ENCODE measurements around the gene TIMP1. TPM values are rescaled to one million over a fixed set of nuclear protein-coding genes. Genes with fewer than 3 reads are reported as not detected.

Gene TIMP1
- total and polyA plus RNA-seq, 10 of the 15 experiments (the other 5 are each of a cell fraction or from before 2014, with no cell fraction given): 101 to 341 (median 134) TPM

DNA sequence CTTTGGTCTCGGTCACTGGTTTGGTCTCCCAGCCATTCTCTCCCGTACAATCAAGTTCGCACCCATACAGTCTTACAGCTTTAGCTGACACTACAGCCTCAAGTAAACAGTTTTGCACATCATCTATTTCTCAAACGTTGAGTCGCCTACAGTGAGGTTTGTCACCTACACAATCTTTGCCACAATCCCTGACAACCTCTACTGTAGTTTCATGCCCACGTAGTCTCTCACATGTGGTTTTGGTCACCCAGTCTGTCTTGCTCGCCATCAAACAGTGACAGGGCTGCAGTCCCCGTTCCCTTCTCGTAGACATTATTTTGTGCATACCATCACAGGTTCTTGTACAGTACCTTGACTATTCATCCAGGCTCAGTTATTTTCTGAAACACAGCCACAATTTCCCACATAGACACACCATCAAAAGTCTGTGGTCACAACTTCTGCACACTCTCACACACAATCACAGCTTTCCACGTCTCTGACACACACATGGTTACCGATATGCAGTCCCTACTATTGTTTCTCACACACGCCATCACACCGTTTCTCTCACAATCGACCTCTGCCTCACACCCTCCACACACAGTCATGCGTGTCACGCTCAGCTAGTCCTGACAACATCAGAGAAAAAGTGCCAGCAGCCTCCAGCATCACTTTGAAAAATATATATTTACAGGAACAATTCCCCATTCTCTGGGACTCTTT lies 52.8 kb downstream of the TIMP1 start (continued):
- TF ChIP-seq, protein P1, sequence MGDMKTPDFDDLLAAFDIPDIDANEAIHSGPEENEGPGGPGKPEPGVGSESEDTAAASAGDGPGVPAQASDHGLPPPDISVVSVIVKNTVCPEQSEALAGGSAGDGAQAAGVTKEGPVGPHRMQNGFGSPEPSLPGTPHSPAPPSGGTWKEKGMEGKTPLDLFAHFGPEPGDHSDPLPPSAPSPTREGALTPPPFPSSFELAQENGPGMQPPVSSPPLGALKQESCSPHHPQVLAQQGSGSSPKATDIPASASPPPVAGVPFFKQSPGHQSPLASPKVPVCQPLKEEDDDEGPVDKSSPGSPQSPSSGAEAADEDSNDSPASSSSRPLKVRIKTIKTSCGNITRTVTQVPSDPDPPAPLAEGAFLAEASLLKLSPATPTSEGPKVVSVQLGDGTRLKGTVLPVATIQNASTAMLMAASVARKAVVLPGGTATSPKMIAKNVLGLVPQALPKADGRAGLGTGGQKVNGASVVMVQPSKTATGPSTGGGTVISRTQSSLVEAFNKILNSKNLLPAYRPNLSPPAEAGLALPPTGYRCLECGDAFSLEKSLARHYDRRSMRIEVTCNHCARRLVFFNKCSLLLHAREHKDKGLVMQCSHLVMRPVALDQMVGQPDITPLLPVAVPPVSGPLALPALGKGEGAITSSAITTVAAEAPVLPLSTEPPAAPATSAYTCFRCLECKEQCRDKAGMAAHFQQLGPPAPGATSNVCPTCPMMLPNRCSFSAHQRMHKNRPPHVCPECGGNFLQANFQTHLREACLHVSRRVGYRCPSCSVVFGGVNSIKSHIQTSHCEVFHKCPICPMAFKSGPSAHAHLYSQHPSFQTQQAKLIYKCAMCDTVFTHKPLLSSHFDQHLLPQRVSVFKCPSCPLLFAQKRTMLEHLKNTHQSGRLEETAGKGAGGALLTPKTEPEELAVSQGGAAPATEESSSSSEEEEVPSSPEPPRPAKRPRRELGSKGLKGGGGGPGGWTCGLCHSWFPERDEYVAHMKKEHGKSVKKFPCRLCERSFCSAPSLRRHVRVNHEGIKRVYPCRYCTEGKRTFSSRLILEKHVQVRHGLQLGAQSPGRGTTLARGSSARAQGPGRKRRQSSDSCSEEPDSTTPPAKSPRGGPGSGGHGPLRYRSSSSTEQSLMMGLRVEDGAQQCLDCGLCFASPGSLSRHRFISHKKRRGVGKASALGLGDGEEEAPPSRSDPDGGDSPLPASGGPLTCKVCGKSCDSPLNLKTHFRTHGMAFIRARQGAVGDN (IDR thresholded peaks at IDR 0.05): peak; percentile 70; the same call in 1 of the 2 replicates
- peak; percentile 21; the same call in 1 of the 2 replicates for TF ChIP-seq BACH1 (IDR thresholded peaks at IDR 0.05; ENCODE audit: borderline replicate concordance)
- no peak for TF ChIP-seq NFIC (IDR thresholded peaks at IDR 0.05; ENCODE audit: low read depth, low read length)
- TF ChIP-seq MEF2B (IDR thresholded peaks at IDR 0.05; ENCODE audit: partially characterized antibody, poor library complexity, severe bottlenecking): peak; percentile 18
- no peak for TF ChIP-seq MYC (IDR thresholded peaks at IDR 0.05; ENCODE audit: insufficient read depth, insufficient read length, insufficient replicate concordance, low read length, severe bottlenecking)
- TF ChIP-seq ATF7 (IDR thresholded peaks at IDR 0.05; ENCODE audit: low read depth): peak; percentile 41; the same call in 1 of the 2 replicates
- TF ChIP-seq NR2C2 (IDR thresholded peaks at IDR 0.05; ENCODE audit: borderline replicate concordance, control insufficient read depth, insufficient read length, low read depth): no peak
- TF ChIP-seq JUNB (IDR thresholded peaks at IDR 0.05): no peak
- TF ChIP-seq POLR2A (IDR thresholded peaks at IDR 0.05; ENCODE audit: low read depth, low read length): 0 out of 2 replicates have a peak, but pooled peaks have one; percentile 18
- TF ChIP-seq BMI1 (IDR thresholded peaks at IDR 0.05; ENCODE audit: borderline replicate concordance): 0 out of 2 replicates have a peak, but pooled peaks have one; percentile 13
- 0 out of 2 replicates have a peak, but pooled peaks have one; percentile 24 for TF ChIP-seq DPF2 (IDR thresholded peaks at IDR 0.05)
- no peak for TF ChIP-seq ZNF207 (IDR thresholded peaks at IDR 0.05; ENCODE audit: borderline replicate concordance)
- TF ChIP-seq, protein P2, sequence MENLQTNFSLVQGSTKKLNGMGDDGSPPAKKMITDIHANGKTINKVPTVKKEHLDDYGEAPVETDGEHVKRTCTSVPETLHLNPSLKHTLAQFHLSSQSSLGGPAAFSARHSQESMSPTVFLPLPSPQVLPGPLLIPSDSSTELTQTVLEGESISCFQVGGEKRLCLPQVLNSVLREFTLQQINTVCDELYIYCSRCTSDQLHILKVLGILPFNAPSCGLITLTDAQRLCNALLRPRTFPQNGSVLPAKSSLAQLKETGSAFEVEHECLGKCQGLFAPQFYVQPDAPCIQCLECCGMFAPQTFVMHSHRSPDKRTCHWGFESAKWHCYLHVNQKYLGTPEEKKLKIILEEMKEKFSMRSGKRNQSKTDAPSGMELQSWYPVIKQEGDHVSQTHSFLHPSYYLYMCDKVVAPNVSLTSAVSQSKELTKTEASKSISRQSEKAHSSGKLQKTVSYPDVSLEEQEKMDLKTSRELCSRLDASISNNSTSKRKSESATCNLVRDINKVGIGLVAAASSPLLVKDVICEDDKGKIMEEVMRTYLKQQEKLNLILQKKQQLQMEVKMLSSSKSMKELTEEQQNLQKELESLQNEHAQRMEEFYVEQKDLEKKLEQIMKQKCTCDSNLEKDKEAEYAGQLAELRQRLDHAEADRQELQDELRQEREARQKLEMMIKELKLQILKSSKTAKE (IDR thresholded peaks at IDR 0.05; ENCODE audit: low read depth, poor library complexity, severe bottlenecking): peak; percentile 70

Small RNA genes lying within 50 kb of the gene (microRNA-seq; reads per million reads assigned to microRNA genes)
- not detected for gene MIR4769

Small RNA genes lying within 50 kb of the gene (small RNA-seq; reads per million reads assigned to genes)
- not detected for gene MIR4769

Other genes starting within 250 kb of the TIMP1 start
- gene ZNF157, start 211.9 kb upstream of the TIMP1 start, total RNA-seq (2014; rRNA removed): 0.06 and 0.16 TPM in 2 replicates
- 0.14 and 0.18 TPM in 2 replicates for gene ZNF157, start 211.9 kb upstream of the TIMP1 start, total RNA-seq (2014; rRNA removed; fragmentation: Illumina TruSeq; extraction: Trizol)
- 0.11 TPM in 1 of 2 replicates, not detected in the other for gene ZNF157, start 211.9 kb upstream of the TIMP1 start, total RNA-seq (2021)
- 0.08 and 0.23 TPM in 2 replicates for gene ZNF157, start 211.9 kb upstream of the TIMP1 start, polyA plus RNA-seq (2011; rRNA removed)
- gene ZNF157, start 211.9 kb upstream of the TIMP1 start, polyA plus RNA-seq (2014; fragmentation: Illumina TruSeq; extraction: Trizol): 0.16 TPM in 2 replicates
- gene ZNF157, start 211.9 kb upstream of the TIMP1 start, polyA plus RNA-seq (2014; fragmentation: Nextera tagmentation; extraction: Ambion mirVana): under 1 TPM in 1 of 2 experiments, not detected in 1; 0.05 TPM
- 0.13 TPM in 1 of 2 replicates, not detected in the other for gene ZNF157, start 211.9 kb upstream of the TIMP1 start, polyA plus RNA-seq (2014; rRNA removed)
- under 1 TPM in 1 of 2 experiments, not detected in 1; 0.16 TPM for gene ZNF157, start 211.9 kb upstream of the TIMP1 start, polyA plus RNA-seq (2016; fragmentation: Nextera tagmentation; extraction: Ambion mirVana)
- gene ZNF41, start 99.2 kb upstream of the TIMP1 start, total RNA-seq (2014; rRNA removed): 6.4 and 9.5 TPM in 2 replicates
- 9.5 and 10.6 TPM in 2 replicates for gene ZNF41, start 99.2 kb upstream of the TIMP1 start, total RNA-seq (2014; rRNA removed; fragmentation: Illumina TruSeq; extraction: Trizol)
- gene ZNF41, start 99.2 kb upstream of the TIMP1 start, total RNA-seq (2021): 7.1 and 8.8 TPM in 2 replicates
- 7.1 and 8.2 TPM in 2 replicates for gene ZNF41, start 99.2 kb upstream of the TIMP1 start, polyA plus RNA-seq (2011; rRNA removed)
- gene ZNF41, start 99.2 kb upstream of the TIMP1 start, polyA plus RNA-seq (2014; fragmentation: Illumina TruSeq; extraction: Trizol): 10.1 and 11.3 TPM in 2 replicates
- 1 to 10 TPM in 1 of 2 experiments, under 1 TPM in 1; 0.95 to 1.2 TPM for gene ZNF41, start 99.2 kb upstream of the TIMP1 start, polyA plus RNA-seq (2014; fragmentation: Nextera tagmentation; extraction: Ambion mirVana)
- gene ZNF41, start 99.2 kb upstream of the TIMP1 start, polyA plus RNA-seq (2014; rRNA removed): 5.1 and 6.4 TPM in 2 replicates
- 1 to 10 TPM; 7.8 to 8.8 TPM for gene ZNF41, start 99.2 kb upstream of the TIMP1 start, polyA plus RNA-seq (2016; fragmentation: Nextera tagmentation; extraction: Ambion mirVana)
- gene ARAF, start 21.2 kb upstream of the TIMP1 start, total RNA-seq (2014; rRNA removed): 22.2 and 25.2 TPM in 2 replicates
- gene ARAF, start 21.2 kb upstream of the TIMP1 start, total RNA-seq (2014; rRNA removed; fragmentation: Illumina TruSeq; extraction: Trizol): 20.0 and 22.3 TPM in 2 replicates
- gene ARAF, start 21.2 kb upstream of the TIMP1 start, total RNA-seq (2021): 58.3 and 60.2 TPM in 2 replicates
- 20.7 and 43.0 TPM in 2 replicates for gene ARAF, start 21.2 kb upstream of the TIMP1 start, polyA plus RNA-seq (2011; rRNA removed)
- gene ARAF, start 21.2 kb upstream of the TIMP1 start, polyA plus RNA-seq (2014; fragmentation: Illumina TruSeq; extraction: Trizol): 26.3 and 35.2 TPM in 2 replicates
- gene ARAF, start 21.2 kb upstream of the TIMP1 start, polyA plus RNA-seq (2014; fragmentation: Nextera tagmentation; extraction: Ambion mirVana): 10 to 100 TPM in 1 of 2 experiments, 1 to 10 TPM in 1; 5.0 to 13.3 TPM
- gene ARAF, start 21.2 kb upstream of the TIMP1 start, polyA plus RNA-seq (2014; rRNA removed): 43.8 and 55.4 TPM in 2 replicates
- gene ARAF, start 21.2 kb upstream of the TIMP1 start, polyA plus RNA-seq (2016; fragmentation: Nextera tagmentation; extraction: Ambion mirVana): 10 to 100 TPM; 74.6 to 79.2 TPM
- gene SYN1, start 37.4 kb downstream of the TIMP1 start, total RNA-seq (2014; rRNA removed): 0.05 and 0.11 TPM in 2 replicates
- gene SYN1, start 37.4 kb downstream of the TIMP1 start, total RNA-seq (2014; rRNA removed; fragmentation: Illumina TruSeq; extraction: Trizol): not detected in 2 replicates
- 0.21 and 0.43 TPM in 2 replicates for gene SYN1, start 37.4 kb downstream of the TIMP1 start, total RNA-seq (2021)
- gene SYN1, start 37.4 kb downstream of the TIMP1 start, polyA plus RNA-seq (2011; rRNA removed): 0.27 and 0.30 TPM in 2 replicates
- 0.16 and 1.5 TPM in 2 replicates for gene SYN1, start 37.4 kb downstream of the TIMP1 start, polyA plus RNA-seq (2014; fragmentation: Illumina TruSeq; extraction: Trizol)
- under 1 TPM in 1 of 2 experiments, not detected in 1; 0.09 TPM for gene SYN1, start 37.4 kb downstream of the TIMP1 start, polyA plus RNA-seq (2014; fragmentation: Nextera tagmentation; extraction: Ambion mirVana)
- gene SYN1, start 37.4 kb downstream of the TIMP1 start, polyA plus RNA-seq (2014; rRNA removed): not detected in 2 replicates
- under 1 TPM; 0.09 to 0.57 TPM for gene SYN1, start 37.4 kb downstream of the TIMP1 start, polyA plus RNA-seq (2016; fragmentation: Nextera tagmentation; extraction: Ambion mirVana)
- 8.3 and 10.1 TPM in 2 replicates for gene CFP, start 47.5 kb downstream of the TIMP1 start, total RNA-seq (2014; rRNA removed)
- 3.5 and 3.7 TPM in 2 replicates for gene CFP, start 47.5 kb downstream of the TIMP1 start, total RNA-seq (2014; rRNA removed; fragmentation: Illumina TruSeq; extraction: Trizol)
- 4.9 and 7.2 TPM in 2 replicates for gene CFP, start 47.5 kb downstream of the TIMP1 start, total RNA-seq (2021)
- gene CFP, start 47.5 kb downstream of the TIMP1 start, polyA plus RNA-seq (2011; rRNA removed): 0.42 and 1.1 TPM in 2 replicates
- 0.36 and 2.4 TPM in 2 replicates for gene CFP, start 47.5 kb downstream of the TIMP1 start, polyA plus RNA-seq (2014; fragmentation: Illumina TruSeq; extraction: Trizol)
- 1 to 10 TPM in 1 of 2 experiments, under 1 TPM in 1; 0.72 to 2.8 TPM for gene CFP, start 47.5 kb downstream of the TIMP1 start, polyA plus RNA-seq (2014; fragmentation: Nextera tagmentation; extraction: Ambion mirVana)
- gene CFP, start 47.5 kb downstream of the TIMP1 start, polyA plus RNA-seq (2014; rRNA removed): 6.5 and 8.7 TPM in 2 replicates
- gene CFP, start 47.5 kb downstream of the TIMP1 start, polyA plus RNA-seq (2016; fragmentation: Nextera tagmentation; extraction: Ambion mirVana): 1 to 10 TPM; 1.9 to 2.9 TPM
- 34.2 and 35.8 TPM in 2 replicates for gene ELK1, start 68.1 kb downstream of the TIMP1 start, total RNA-seq (2014; rRNA removed)
- gene ELK1, start 68.1 kb downstream of the TIMP1 start, total RNA-seq (2014; rRNA removed; fragmentation: Illumina TruSeq; extraction: Trizol): 18.1 and 19.9 TPM in 2 replicates
- 53.2 and 55.5 TPM in 2 replicates for gene ELK1, start 68.1 kb downstream of the TIMP1 start, total RNA-seq (2021)
- gene ELK1, start 68.1 kb downstream of the TIMP1 start, polyA plus RNA-seq (2011; rRNA removed): 20.2 and 30.0 TPM in 2 replicates
- gene ELK1, start 68.1 kb downstream of the TIMP1 start, polyA plus RNA-seq (2014; fragmentation: Illumina TruSeq; extraction: Trizol): 24.6 and 36.1 TPM in 2 replicates
- gene ELK1, start 68.1 kb downstream of the TIMP1 start, polyA plus RNA-seq (2014; fragmentation: Nextera tagmentation; extraction: Ambion mirVana): 1 to 10 TPM; 4.1 to 6.3 TPM
- gene ELK1, start 68.1 kb downstream of the TIMP1 start, polyA plus RNA-seq (2014; rRNA removed): 29.8 and 31.1 TPM in 2 replicates
- gene ELK1, start 68.1 kb downstream of the TIMP1 start, polyA plus RNA-seq (2016; fragmentation: Nextera tagmentation; extraction: Ambion mirVana): 10 to 100 TPM; 49.7 to 52.3 TPM
- 193 and 198 TPM in 2 replicates for gene UXT, start 76.7 kb downstream of the TIMP1 start, total RNA-seq (2014; rRNA removed)
- 151 and 170 TPM in 2 replicates for gene UXT, start 76.7 kb downstream of the TIMP1 start, total RNA-seq (2014; rRNA removed; fragmentation: Illumina TruSeq; extraction: Trizol)
- gene UXT, start 76.7 kb downstream of the TIMP1 start, total RNA-seq (2021): 129 and 147 TPM in 2 replicates
- 173 and 243 TPM in 2 replicates for gene UXT, start 76.7 kb downstream of the TIMP1 start, polyA plus RNA-seq (2011; rRNA removed)
- gene UXT, start 76.7 kb downstream of the TIMP1 start, polyA plus RNA-seq (2014; fragmentation: Illumina TruSeq; extraction: Trizol): 208 and 233 TPM in 2 replicates
- 100 to 1,000 TPM; 105 to 204 TPM for gene UXT, start 76.7 kb downstream of the TIMP1 start, polyA plus RNA-seq (2014; fragmentation: Nextera tagmentation; extraction: Ambion mirVana)
- 211 and 224 TPM in 2 replicates for gene UXT, start 76.7 kb downstream of the TIMP1 start, polyA plus RNA-seq (2014; rRNA removed)
- 100 to 1,000 TPM; 229 to 245 TPM for gene UXT, start 76.7 kb downstream of the TIMP1 start, polyA plus RNA-seq (2016; fragmentation: Nextera tagmentation; extraction: Ambion mirVana)

Measured in GM12878 (cell line).